ENCODE results near the gene ANKAR. TPM values are rescaled to one million over a fixed set of nuclear protein-coding genes. Genes with fewer than 3 reads are reported as not detected.

ANKAR gene
- total and polyA plus RNA-seq, 2 of the 4 experiments (the other 2 are of a cell fraction), result 0.96 to 2.2 TPM

- Histone ChIP-seq H3K36me3 (ENCODE audit: control insufficient read depth, insufficient read depth, low read length) (no peaks in the 10 kb centered on the region), H3K56ac (ENCODE audit: extremely low read depth, insufficient read depth, low read length) (no peak overlapping the region), H2AFZ (replicated peaks; ENCODE audit: low read length, poor library complexity) (no peak overlapping the region), H3K27ac (ENCODE audit: insufficient read depth, low read length) (peak overlapping the region; percentile 38; the same call in 1 of the 2 replicates), H3K4me1 (ENCODE audit: control insufficient read depth, insufficient read depth, low read length) (peaks cover 1% of the 10 kb centered on the region), H3K4me3 (ENCODE audit: insufficient read depth, low read depth, low read length) (no peak overlapping the region), H3K9me1 (ENCODE audit: insufficient read depth, low read length) (no peaks in the 10 kb centered on the region), H3K9me3 (ENCODE audit: control insufficient read depth, insufficient read depth, low read length) (peaks cover 2% of the 10 kb centered on the region; the same call in 1 of the 2 replicates), H2BK15ac (ENCODE audit: low read depth, low read length) (no peak overlapping the region), H3K79me1 (ENCODE audit: low read depth in 1 of 2, low read length in 2 of 2) (no peaks in the 10 kb centered on the region), H4K8ac (ENCODE audit: low read depth in 2 of 2, low read length in 2 of 2) (no peak overlapping the region; a peak in 1 of 4 replicates), H2BK5ac (ENCODE audit: low read depth, low read length, poor library complexity, severe bottlenecking) (peak overlapping the region; percentile 81), H4K5ac (ENCODE audit: low read depth, low read length) (peak overlapping the region; percentile 71; the same call in 1 of the 2 replicates), H4K20me1 (ENCODE audit: insufficient read depth, low read length) (no peaks in the 10 kb centered on the region), H3K14ac (replicated peaks; ENCODE audit: low read depth, low read length) (no peak overlapping the region), H3K4ac (ENCODE audit: low read depth, low read length) (no peak overlapping the region), H3K9ac (ENCODE audit: low read depth, low read length) (no peak overlapping the region), H3K23ac (ENCODE audit: low read depth, low read length) (no peak overlapping the region), H2BK20ac (ENCODE audit: low read depth, low read length) (0 out of 2 replicates have a peak overlapping the region, but pooled peaks have one; percentile 51), H3K4me2 (ENCODE audit: low read depth, low read length) (peak overlapping the region; percentile 66), H3K18ac (ENCODE audit: low read depth, low read length) (peak overlapping the region; percentile 86), H3K27me3 (ENCODE audit: control insufficient read depth, insufficient read depth, low read length) (no peaks in the 10 kb centered on the region), H2BK120ac (ENCODE audit: low read depth, low read length) (no peak overlapping the region), H2AK9ac (replicated peaks; ENCODE audit: low read depth, low read length, poor library complexity) (no peak overlapping the region), H2AK5ac (ENCODE audit: low read depth, low read length) (no peak overlapping the region), H4K91ac (ENCODE audit: insufficient read depth, low read depth, low read length) (no peak overlapping the region)
- TF ChIP-seq RCOR1 (IDR thresholded peaks at IDR 0.05; ENCODE audit: insufficient replicate concordance, low read length) (no peak), CEBPB (IDR thresholded peaks at IDR 0.05; ENCODE audit: low read depth, low read length) (peak; percentile 84)
- POLR2A ChIA-PET (ENCODE audit: unreplicated experiment), result no interaction called here
- in situ Hi-C loops (cut with MboI; ENCODE audit: low sequenced_read_pairs), result no loop called here
- CTCF ChIA-PET, result interaction anchor here (2.3 kb wide), 1 partner anchor 12 kb away, joined by 9 read pairs; the partner anchor contains the start of gene ASNSD1
- ATAC-seq (ENCODE audit: low read depth), result peak; percentile 94
- no CpG with 5 or more reads among the region's 1 CpG for WGBS, 2 experiments (ENCODE audit: extremely low coverage in 2 of 2, insufficient read length in 1 of 2)
- intact Hi-C loops (cut with micrococcal nuclease), result no loop called here
- DNase-seq, result peak; percentile 83
- BruUV-seq (replicated peaks), result no TSS peak
- dilution Hi-C loops (cut with HindIII; ENCODE audit: low sequenced_read_pairs, unreplicated experiment), result no loop called here
Measured at GRCh38 chr2:189648846-189649509, 25.5 kb upstream of the ANKAR start.

Measured in IMR-90 (cell line).